MCF 10A (cell line): ENCODE results near the gene MTHFD2. TPM values are rescaled to one million over a fixed set of nuclear protein-coding genes. Genes with fewer than 3 reads are reported as not detected.

Experiments
- BruUV-seq: library from RNA; stranded (reverse); fragments of 400-500 nt; replicated peaks from 2 replicates; lab custom pipeline; 2021; lab: Mats Ljungman, UMichigan
- CTCF ChIA-PET: fragments of 300-600 bp; sonication (Branson Sonifier 250); formaldehyde crosslinking; extraction: SDS; loops from one replicate; lab custom pipeline; 2021; ENCODE audit warnings: antibody characterized with exemption, inconsistent platforms; lab: Yijun Ruan, JAX
- POLR2A ChIA-PET: fragments of 300-600, 350-650 bp; sonication (Branson Sonifier 250); formaldehyde crosslinking; extraction: SDS; loops from one replicate; lab custom pipeline; 2020; ENCODE audit warnings: antibody characterized with exemption, inconsistent platforms; lab: Yijun Ruan, JAX
- DNase-seq: peaks from one replicate; pipeline ENCODE4 v3.0.0-alpha.2; 2018; ENCODE audit not compliant: unreplicated experiment
- H3K27ac Mint-ChIP-seq: one replicate; pipeline ENCODE4 v1.8.0; 2022; ENCODE audit warnings: mild to moderate bottlenecking, low read depth, mixed read lengths; ENCODE audit not compliant: unreplicated experiment
- H3K27me3 Mint-ChIP-seq: one replicate; pipeline ENCODE4 v1.8.0; 2022; ENCODE audit warnings: mixed read lengths; ENCODE audit not compliant: insufficient read depth, unreplicated experiment
- H3K36me3 Mint-ChIP-seq: one replicate; pipeline ENCODE4 v1.8.0; 2022; ENCODE audit warnings: mild to moderate bottlenecking, moderate library complexity, mixed read lengths; ENCODE audit not compliant: insufficient read depth, unreplicated experiment
- H3K4me1 Mint-ChIP-seq: one replicate; pipeline ENCODE4 v1.8.0; 2022; ENCODE audit warnings: mixed read lengths; ENCODE audit not compliant: insufficient read depth, unreplicated experiment
- H3K4me3 Mint-ChIP-seq: one replicate; pipeline ENCODE4 v1.8.0; 2022; ENCODE audit warnings: mild to moderate bottlenecking, moderate library complexity, mixed read lengths; ENCODE audit not compliant: unreplicated experiment
- H3K9me3 Mint-ChIP-seq: one replicate; pipeline ENCODE4 v1.8.0; 2022; ENCODE audit warnings: mixed read lengths; ENCODE audit not compliant: unreplicated experiment
- intact Hi-C: fragments of 100-400 bp; cut with micrococcal nuclease; formaldehyde crosslinking; loops from 2 replicates; pipeline ENCODE4 v1.14.1; 2022
- total RNA-seq: library from RNA; stranded (reverse); gene quantifications from 2 replicates; pipeline ENCODE4 v1.2.3, GENCODE V29; 2022
- TF ChIP-seq, protein P1 (sequence below): fragments of 200-600 bp; IDR thresholded peaks from one replicate; pipeline ENCODE4 v1.8.0; 2022; ENCODE audit warnings: antibody characterized with exemption, mild to moderate bottlenecking; ENCODE audit not compliant: unreplicated experiment

MTHFD2 gene
- total RNA-seq, 1 experiment from 2014 or later, result 470 TPM

DNA sequence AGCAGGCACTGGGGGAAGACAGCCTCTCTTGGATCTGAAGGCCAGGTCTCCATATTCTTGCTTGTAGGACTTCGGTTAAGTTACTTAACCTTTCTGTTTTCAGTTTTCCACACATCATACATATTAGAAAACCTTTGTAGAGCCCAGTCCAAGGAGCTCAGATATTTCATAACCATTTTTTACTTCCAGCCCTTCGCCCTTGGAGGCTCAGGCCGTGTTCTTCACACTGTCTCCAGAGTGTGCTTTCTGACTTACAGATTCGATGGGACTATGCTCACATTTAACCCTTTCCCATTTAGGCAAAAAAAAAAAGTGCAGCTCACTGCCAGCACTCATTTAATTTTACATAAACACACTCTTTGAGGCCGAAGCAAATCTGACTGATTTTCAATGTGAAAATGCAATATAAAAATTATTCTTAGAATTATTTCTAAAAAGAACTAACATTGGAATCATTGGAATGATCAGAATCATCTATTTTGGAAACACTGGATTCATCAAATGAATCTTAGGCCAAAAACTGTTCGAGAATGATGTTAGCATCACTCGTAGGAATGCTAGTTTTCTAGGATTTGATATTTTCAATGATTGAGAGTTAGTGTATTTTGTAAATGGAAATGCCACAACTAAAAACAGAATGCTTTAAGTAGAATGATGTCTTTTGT is 55.0 kb downstream of the MTHFD2 start:
- DNase-seq, result no peak
- intact Hi-C loops, result loop anchor here (5.0 kb wide), 1 partner anchor 334 kb away; no protein-coding TSS in a partner anchor
- no TSS peak for BruUV-seq
- Mint-ChIP-seq H3K4me3 (no peak overlapping the region), H3K4me1 (peaks cover 5% of the 10 kb centered on the region), H3K36me3 (peaks cover 6% of the 10 kb centered on the region), H3K27ac (no peak overlapping the region), H3K9me3 (no peaks in the 10 kb centered on the region), H3K27me3 (peaks cover 11% of the 10 kb centered on the region)
- CTCF ChIA-PET, result interaction anchor here (0.7 to 2.1 kb wide), 3 partner anchors 11 to 81 kb away, joined by 3 to 7 read pairs (median 4); no protein-coding TSS in a partner anchor
- TF ChIP-seq, protein P1, sequence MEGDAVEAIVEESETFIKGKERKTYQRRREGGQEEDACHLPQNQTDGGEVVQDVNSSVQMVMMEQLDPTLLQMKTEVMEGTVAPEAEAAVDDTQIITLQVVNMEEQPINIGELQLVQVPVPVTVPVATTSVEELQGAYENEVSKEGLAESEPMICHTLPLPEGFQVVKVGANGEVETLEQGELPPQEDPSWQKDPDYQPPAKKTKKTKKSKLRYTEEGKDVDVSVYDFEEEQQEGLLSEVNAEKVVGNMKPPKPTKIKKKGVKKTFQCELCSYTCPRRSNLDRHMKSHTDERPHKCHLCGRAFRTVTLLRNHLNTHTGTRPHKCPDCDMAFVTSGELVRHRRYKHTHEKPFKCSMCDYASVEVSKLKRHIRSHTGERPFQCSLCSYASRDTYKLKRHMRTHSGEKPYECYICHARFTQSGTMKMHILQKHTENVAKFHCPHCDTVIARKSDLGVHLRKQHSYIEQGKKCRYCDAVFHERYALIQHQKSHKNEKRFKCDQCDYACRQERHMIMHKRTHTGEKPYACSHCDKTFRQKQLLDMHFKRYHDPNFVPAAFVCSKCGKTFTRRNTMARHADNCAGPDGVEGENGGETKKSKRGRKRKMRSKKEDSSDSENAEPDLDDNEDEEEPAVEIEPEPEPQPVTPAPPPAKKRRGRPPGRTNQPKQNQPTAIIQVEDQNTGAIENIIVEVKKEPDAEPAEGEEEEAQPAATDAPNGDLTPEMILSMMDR, result no peak
- POLR2A ChIA-PET, result interaction anchor here (1.5 kb wide), 1 partner anchor 75 kb away, joined by 3 read pairs; the partner anchor contains the start of gene MOB1A

DNA sequence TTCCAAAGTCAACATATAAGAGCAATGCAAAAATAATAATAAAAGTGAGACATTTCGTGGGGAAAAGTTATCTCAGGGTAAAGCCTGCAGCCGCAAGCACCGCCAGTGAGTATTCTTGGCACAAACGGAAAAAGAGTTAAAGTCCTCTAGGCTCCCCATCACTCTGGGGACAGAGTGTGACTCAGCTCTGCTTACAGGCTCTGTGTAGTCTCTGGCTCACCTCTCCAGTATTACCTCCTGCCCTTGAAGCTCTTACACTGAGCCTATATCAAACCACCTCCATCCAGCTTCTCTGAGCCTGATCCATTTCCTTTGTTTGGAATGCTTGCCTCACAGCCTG is 55.5 kb downstream of the MTHFD2 start:
- ChIA-PET POLR2A (interaction anchor here (1.5 kb wide), 1 partner anchor 76 kb away, joined by 3 read pairs; the partner anchor contains the start of gene MOB1A), CTCF (interaction anchor here (0.5 to 2.1 kb wide), 4 partner anchors 11 to 323 kb away, joined by 3 to 7 read pairs (median 4); no protein-coding TSS in a partner anchor)
- H3K9me3 Mint-ChIP-seq, result no peaks in the 10 kb centered on the region
- H3K36me3 Mint-ChIP-seq, result peaks cover 6% of the 10 kb centered on the region
- H3K27me3 Mint-ChIP-seq, result peaks cover 11% of the 10 kb centered on the region
- TF ChIP-seq, protein P1, result no peak
- H3K27ac Mint-ChIP-seq, result no peak overlapping the region
- peaks cover 5% of the 10 kb centered on the region for H3K4me1 Mint-ChIP-seq
- intact Hi-C loops, result loop anchor here (5.0 kb wide), 1 partner anchor 333 kb away; no protein-coding TSS in a partner anchor
- no peak overlapping the region for H3K4me3 Mint-ChIP-seq
- no peak for DNase-seq
- no TSS peak for BruUV-seq

- DNase-seq, result no peak
- ChIA-PET POLR2A (no interaction called here), CTCF (interaction anchor here (1.1 kb wide), 1 partner anchor 432 kb away, joined by 5 read pairs; no protein-coding TSS in a partner anchor)
- Mint-ChIP-seq H3K36me3 (peaks cover 4% of the 10 kb centered on the region), H3K4me1 (no peaks in the 10 kb centered on the region), H3K27ac (no peak overlapping the region), H3K9me3 (no peaks in the 10 kb centered on the region), H3K27me3 (peaks cover 11% of the 10 kb centered on the region), H3K4me3 (no peak overlapping the region)
- intact Hi-C loops, result no loop called here
- no TSS peak for BruUV-seq
- TF ChIP-seq, protein P1, result no peak
These were observed 57.3 kb downstream of the MTHFD2 start for GRCh38 chr2:74255660-74256213.

GRCh38 chr2:74259191-74259590 is 60.8 kb downstream of the MTHFD2 start:
- CTCF ChIA-PET, result interaction anchor here (0.6 to 1.6 kb wide), 4 partner anchors 10 to 435 kb away, joined by 3 to 7 read pairs (median 4); no protein-coding TSS in a partner anchor
- peak overlapping the region; percentile 17 for H3K27ac Mint-ChIP-seq
- no peak overlapping the region for H3K4me3 Mint-ChIP-seq
- no peak for DNase-seq
- intact Hi-C loops, result no loop called here
- H3K4me1 Mint-ChIP-seq, result peaks cover 5% of the 10 kb centered on the region
- H3K27me3 Mint-ChIP-seq, result peaks cover 5% of the 10 kb centered on the region
- POLR2A ChIA-PET, result no interaction called here
- no peaks in the 10 kb centered on the region for H3K9me3 Mint-ChIP-seq
- peaks cover 6% of the 10 kb centered on the region for H3K36me3 Mint-ChIP-seq
- TF ChIP-seq, protein P1, result no peak
- BruUV-seq, result no TSS peak
